SH-SY5Y (cell line): ENCODE data around the gene MAST4.

Experiments
- GATA2 ChIP-seq: IDR thresholded peaks from 2 replicates; pipeline ENCODE4 v1.6.1; 2011; ENCODE audit warnings: mild to moderate bottlenecking, low read depth, low read length
- GATA3 ChIP-seq: IDR thresholded peaks from 2 replicates; pipeline ENCODE4 v1.6.1; 2011; ENCODE audit warnings: low read depth, mild to moderate bottlenecking, low read length, moderate library complexity

DNA sequence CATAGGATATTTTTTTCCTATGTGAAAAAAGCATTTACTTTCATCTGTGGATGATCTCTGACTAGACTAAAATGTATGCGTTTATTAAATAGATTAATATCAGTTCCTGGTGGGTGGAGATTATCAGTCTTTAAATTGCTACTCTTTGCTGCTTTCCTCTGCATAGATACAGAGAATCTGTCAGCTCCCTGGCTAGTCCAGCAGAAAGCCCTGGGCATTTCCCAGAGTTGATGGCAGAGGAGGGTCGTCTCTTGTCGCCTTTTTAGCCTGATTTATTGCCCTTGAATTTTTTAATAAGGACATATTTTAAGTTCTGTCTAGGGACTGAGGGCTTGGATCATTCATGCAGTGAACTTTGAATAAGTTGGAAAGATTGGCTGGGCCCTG is 434.9 kb downstream of the MAST4 start:
- TF ChIP-seq GATA3, result no peak
- no peak for TF ChIP-seq GATA2
